Daoy (cell line): ENCODE results near the gene USP28. TPM values are rescaled to one million over a fixed set of nuclear protein-coding genes. Genes with fewer than 3 reads are reported as not detected.
A peak's percentile ranks its signal among the peaks of the same experiment; 100 is the strongest.
"Not testable (repeated sequence)": the region's sequence is repeated elsewhere in the genome, so short reads cannot be mapped to it uniquely, and the experiment has no call there.

Experiments used
- DNase-seq: peaks from one replicate; pipeline ENCODE4 v3.0.0-alpha.2; 2015; ENCODE audit warnings: low read depth
- total RNA-seq: library from RNA; depleted of rRNA; stranded (reverse); fragments of >200 nt; shearing (Covaris generic); gene quantifications from 2 replicates; pipeline ENCODE4 v1.2.3, GENCODE V29; 2014

Gene USP28
- total RNA-seq, 1 experiment from 2014 or later = 29.7 TPM

DNA sequence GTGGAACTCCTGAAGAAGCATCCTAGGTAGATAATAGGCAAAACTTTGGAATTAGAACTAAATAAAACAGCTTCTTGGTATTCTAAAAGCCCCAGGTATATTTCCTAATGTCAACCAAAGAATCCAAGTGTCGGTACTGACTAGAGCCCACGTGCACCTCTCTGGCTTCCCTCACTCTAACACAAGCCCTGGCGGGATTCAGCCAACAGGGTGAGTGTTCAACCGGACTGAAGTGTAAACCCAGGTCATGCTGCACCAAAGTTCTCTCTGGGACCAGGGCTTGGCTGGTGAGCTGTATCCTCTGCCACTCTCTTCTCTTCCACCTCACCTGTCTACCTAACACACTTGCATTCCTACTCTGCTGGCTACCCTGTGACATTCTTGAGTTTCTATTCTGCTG is 40.1 kb downstream of the USP28 start:
- no peak for DNase-seq

DNA sequence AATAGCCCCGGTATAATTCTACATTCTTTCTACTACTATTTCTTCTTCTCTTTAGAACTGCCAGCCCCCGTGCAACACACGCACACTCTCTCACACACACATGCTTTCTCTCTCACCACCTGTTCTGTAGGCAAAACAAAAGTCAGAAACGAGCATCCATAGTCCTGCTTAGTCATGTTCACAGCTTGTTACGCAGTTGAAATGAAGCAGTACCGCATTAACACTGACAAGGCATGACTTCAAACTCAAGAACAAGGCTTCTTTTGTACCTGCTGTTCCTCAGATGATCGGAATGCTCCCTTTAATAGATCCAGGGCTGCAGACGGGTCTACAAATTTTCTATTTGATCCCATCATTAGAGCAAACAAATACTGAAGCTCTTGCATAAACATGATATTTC is 42.2 kb downstream of the USP28 start:
- DNase-seq = no peak

DNA sequence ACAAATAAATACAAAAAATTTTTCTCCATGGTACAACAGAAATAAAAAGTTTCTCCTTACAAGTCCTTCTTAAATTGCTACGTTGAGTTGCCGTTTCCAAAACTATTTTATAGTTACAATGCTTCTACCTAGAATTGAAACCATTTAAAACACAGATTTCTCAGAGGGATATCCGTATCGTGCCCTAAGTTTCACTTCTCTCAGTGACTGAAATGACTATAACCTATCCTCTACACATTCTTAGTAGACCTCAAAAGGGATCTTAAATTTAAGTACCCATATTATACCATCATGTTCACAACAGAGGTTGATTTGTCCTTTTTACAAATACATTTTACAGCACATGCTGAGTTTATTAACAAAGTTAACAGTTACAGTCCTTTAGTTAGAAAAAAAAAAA is 44.1 kb downstream of the USP28 start:
- DNase-seq = no peak

DNA sequence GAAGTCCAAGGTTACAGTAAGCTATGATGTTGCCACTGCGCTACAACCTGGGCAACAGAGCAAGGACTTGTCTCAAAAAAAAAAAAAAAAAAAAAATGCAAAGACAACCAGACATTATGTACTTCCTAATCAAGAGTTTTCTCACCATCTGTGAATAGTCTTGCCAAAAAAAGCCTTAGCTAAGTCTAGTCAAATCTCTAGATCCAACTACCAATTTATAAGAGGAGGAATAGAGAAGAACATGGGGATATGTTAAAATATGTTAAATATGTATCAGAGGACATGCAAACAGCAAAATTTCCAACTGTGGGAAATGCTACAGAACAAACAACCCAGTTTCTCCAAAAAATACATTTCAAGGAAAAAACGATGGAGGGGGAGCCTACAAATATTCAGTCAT is 45.6 kb downstream of the USP28 start:
- DNase-seq = no peak

DNA sequence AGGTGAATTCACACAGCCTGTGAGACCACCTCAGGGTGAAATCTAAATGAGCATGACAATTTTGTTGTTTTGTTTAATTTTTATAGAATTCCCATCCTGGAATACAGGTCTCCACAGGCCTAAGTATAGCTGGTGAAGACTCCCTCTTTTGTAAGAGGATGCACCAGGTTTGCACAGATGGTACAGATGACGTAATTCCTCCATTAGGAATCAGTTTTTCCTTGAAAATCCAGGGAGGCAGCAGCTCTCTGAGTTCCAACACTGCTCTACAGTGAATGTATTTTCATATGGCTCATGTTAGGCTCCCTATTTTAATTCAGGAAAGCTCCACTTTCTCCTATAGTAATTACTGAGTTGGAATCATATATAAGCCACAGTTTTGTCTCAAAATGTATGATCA is 47.2 kb downstream of the USP28 start:
- no peak for DNase-seq

DNA sequence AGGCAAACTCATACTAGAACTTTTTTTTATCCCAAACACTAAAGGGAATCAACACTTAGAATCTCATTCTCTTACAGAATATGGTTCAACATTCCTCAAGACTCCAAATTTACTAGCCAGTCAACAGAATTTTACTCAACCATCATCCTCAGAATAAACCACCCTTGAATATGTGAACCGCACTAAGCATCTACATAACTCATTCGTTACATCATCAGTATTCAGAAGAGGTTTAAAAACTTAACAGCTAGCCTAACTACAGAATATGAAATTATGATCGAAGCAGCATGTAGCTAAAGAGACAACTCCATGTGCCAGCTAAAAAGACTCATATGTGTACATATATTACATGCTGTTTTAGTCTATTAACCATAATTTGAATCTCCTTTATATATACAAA is 47.9 kb downstream of the USP28 start:
- DNase-seq = no peak

DNA sequence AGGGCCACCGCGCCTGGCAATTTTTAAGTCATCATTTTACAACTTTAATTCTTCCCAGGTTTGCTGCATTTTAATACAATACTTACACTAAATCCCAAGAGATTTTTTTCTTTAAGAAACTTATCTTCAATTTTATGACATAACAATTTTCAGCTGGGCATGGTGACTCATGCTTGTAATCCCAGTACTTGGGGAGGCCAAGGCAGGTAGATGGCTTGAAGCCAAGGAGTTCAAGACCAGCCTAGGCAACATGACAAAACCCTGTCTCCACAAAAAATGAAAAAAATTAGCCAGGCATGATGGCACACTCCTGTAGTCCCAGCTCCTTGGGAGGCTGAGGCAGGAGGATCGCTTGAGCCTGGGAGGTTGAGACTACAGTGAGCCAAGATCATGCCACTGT is 56.9 kb downstream of the USP28 start:
- no peak for DNase-seq

DNA sequence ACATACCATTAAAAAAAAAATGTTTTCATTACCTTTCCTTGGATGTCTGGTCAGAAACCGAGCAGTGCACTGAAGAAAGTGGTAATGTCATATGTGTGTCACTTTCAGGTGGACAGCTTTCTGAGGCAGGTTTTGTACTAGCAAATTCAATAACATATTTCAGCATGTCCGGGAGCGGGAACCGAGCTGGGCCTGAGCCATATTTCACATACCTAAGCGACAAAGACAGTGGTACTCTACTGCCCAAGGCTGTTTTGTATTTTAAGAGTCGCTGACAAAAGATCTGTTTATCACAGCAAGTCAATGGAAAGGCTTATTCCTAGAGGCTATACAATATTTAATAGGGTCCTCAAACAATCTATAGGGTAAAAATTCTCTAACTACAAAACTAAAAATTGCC is 57.7 kb downstream of the USP28 start:
- no peak for DNase-seq

DNA sequence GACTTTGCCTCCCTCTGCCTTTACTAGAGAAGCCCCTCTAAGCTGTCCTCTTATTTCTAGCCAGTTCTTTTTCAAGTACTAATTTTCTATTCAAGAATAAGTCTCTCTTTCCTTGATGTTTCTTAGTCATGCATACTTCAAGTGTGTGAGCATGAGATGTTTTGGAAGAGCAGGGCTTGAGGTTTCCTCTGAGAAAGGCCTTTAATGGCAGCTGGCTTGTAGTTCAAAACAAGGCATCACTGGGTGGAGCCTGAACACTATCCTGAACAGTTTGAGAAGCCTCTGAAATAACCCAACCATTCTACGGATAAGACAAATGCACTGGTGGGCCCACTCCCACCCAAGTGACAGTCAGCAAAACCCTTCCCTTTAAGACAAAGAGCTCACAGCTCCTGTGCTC is 58.2 kb downstream of the USP28 start:
- no peak for DNase-seq

DNA sequence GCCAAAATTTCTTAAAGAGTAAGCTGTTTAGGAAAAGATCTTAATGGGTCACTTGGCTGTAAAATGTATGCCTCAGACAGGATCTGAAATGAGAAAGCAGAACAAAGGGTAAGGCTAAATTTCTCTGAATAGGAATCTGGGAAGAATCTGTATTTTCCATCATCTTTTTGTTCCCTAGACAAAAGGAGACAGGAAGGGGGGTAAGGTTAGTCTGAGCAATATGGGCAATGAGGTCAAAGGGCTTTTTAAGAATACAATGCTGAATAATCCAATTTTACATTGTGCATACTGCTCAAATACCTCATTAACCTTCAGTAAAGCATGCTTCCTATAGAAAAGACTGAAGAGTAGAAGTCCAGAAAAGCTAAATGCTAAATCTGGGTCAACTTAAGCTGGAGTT is 61.2 kb downstream of the USP28 start:
- no peak for DNase-seq

DNA sequence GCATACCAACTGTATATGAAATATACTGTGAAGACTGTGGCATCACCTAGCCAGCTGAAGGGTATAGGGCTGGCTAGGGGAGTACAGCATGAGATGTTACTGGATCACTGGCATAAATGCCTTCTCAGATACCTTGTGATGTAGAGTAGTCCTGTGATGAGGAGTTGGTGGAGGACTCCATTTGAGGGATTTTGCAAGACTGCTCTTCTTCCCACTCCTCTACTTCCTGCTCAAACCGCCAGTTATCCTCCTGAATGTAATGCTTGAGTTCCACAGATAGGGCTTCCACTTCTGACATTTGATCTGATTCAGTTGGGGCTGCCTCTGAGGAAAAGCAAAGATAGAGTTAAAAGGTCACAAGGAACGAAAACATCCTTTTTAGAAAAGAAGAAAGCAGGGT is 66.4 kb downstream of the USP28 start:
- no peak for DNase-seq

DNA sequence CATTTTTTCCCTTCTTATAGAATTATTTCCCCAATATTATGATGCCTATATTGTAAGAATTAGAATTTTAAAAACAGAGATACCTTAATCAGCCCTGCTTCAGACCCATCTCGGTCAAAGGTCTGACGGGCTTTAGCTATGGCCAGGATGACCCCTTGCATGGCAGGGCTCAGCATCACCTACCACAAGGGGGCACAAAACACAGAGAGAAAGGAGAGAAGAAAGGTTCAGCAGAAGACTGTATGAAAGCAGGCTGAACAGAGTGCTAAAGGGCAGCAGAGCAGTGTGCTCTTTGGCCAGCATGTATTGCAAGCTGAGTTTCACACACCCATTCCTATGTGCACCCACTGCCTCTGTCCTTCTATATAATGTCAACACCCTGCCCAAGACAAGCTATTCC is 69.0 kb downstream of the USP28 start:
- DNase-seq = peak; percentile 23

DNA sequence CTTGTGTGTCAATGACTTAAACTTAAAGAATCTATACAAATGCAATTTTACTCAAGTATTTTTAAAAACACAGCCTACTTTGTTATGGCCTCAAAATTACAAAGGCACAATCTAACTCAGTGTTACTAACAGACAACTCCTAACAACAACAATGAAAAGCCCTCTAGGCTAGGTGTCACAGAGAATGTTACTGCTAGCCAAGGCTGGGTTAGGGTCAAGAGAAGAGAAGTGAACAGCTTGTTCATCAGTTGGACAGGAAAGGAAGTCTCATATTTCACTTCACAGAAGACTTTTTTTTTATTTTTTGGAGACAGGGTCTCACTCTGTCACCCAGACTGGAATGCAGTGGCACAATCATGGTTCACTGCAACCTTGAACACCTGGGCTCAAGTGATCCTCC is 69.7 kb downstream of the USP28 start:
- DNase-seq = no peak

DNA sequence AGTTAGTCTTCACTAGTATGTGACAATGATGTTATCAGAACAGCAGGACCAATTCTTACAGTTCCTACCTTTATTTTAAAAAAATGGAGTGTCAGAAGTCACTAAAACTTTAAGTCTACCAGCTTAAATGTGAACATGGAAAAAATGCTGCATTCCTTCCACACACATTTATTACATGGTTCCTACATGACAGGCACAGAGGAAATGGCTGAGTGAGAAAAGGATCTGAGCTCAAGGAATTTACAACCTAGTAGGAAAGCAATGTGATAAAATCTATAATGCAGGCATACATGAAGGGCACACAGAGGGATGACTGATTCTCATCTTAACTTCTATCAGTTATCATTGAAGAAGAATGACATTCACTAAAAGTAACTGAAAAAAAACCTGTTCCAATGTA is 72.8 kb downstream of the USP28 start:
- no peak for DNase-seq

DNA sequence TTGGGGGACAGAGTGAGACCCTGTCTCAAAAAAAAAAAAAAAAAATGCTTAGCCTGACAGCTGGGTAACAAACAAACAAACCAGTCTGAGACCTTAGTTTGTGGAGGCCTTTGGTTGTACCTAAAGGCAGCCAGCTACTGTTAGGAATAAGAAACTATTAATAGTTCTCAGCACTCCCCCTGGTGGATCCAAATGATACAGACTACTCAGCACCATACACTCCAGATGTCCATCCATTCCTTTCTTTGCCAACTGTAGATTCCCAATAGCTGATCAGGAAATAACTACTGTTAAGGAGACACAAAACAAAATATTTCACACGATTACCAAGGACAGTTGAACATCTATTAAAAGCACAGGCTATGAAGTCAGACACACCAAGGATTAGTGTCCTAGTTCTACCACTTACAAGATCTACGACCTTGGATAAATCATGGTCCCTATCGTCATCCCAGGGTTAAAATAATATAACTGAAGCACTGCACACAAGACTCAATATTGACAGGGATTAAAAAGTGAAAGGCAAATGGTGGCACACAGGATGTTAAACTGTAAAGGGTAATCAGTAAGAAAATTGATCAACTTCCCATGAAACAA is 78.6 kb downstream of the USP28 start:
- peak; percentile 22 for DNase-seq

DNA sequence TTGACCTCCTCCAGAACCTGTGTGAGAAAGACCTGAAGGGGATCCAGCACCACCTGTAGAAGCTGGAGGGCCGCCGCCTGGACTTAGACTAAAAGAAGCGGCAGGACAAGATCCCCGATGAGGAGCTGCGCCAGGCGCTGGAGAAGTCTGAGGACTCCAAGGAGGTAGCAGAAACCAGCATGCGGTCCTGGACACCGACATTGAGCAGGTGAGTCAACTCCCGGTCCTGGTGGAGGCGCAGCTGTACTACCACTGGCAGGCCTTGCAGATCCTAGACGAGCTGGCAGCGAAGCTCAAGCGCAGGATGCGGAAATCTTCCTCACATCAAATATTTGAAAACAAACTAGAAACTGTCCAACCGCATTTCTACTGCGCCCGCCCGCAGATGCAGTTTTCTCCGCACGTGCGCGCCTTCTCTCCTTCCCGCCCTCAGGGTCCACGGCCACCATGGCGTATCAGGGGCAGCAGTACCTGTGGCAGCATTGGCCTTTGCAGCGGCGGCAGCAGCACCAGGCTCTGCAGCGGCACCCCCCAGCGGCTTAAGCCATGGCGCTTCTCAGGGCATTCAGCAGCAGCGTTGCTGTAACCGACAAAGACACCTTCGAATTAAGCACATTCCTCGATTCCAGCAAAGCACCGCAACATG is 85.6 kb downstream of the USP28 start:
- DNase-seq = no peak

DNA sequence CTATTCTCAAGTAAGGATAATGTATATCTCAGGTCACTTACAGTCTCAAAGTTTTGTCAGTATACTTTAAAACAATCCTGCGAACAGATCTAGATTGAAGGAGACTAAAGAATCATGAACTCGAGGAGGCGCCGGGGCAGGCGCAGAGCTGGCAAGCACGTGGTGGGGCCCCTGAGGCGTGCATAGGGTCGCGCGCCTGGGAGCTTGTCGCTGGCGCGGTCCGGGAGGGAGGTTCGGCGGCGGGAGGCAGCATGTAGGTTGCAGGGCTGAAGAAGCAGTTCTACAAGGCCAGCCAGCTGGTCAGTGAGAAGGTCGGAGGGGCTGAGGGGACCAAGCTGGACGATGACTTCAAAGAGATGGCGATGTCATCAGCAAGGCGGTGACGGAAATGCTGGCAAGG is 86.4 kb downstream of the USP28 start:
- DNase-seq = not testable (repeated sequence)

DNA sequence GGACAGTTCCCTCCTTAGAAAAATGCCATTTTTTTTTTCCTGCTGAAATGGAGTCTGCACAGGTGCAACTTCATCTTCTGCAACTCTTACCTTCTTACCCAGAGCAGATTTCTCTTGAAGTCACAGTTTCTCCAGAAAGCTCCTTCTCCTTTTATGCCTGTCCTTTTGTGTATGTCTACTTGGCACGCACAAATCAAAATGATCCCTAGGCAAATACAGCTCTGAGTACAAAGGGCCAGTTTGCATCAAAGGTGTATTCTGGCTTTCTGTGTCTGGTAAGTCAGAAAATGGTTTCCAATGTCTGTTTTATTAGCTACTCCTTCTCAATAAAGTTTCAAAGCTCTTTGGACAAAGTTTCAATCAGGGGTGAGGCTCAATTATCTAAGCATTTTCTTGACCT is 93.2 kb downstream of the USP28 start:
- no peak for DNase-seq

DNA sequence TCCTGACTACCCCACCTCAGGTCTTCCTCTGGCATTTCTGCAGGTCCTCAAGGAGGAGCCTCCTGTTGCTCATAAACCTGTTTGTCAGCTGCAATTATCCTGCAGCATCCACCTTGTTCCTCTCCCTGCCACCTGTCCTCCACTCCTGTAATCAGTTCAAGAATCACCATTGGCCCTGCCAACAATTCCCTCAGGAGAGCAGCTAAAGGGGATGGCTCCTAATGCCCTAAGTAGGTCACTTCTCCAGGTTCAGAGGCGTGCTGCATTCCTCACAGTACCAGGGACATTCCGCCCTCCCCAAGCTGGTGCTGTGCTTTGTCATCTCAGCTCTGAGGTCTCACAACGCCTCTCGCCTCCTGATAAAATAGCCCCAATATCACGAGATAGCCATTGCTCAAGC is 93.7 kb downstream of the USP28 start:
- DNase-seq = no peak

DNA sequence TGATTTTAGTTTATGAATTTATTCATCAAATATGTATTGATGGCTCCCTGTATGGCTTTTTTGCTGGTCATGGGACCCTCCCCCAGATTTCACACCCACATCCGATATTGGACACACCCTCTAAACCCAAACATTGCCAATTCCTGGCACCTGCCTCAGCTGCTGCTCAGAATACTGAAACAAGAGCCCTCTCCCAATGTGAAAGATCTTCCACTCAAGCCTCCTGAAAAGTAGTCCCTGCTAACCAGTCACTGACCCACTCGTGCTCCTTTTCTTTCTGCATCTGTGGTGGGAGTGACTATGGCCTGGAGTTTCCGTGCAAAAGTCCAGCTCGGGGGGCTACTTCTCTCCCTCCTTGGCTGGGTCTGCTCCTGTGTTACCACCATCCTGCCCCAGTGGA is 95.9 kb downstream of the USP28 start, which contains the start of gene CLDN25:
Gene CLDN25, plus strand, starts transcription at position 301 of the 400 bp plus-strand sequence. Its CDS starts 0 bp downstream, at position 301.
- no peak for DNase-seq

DNA sequence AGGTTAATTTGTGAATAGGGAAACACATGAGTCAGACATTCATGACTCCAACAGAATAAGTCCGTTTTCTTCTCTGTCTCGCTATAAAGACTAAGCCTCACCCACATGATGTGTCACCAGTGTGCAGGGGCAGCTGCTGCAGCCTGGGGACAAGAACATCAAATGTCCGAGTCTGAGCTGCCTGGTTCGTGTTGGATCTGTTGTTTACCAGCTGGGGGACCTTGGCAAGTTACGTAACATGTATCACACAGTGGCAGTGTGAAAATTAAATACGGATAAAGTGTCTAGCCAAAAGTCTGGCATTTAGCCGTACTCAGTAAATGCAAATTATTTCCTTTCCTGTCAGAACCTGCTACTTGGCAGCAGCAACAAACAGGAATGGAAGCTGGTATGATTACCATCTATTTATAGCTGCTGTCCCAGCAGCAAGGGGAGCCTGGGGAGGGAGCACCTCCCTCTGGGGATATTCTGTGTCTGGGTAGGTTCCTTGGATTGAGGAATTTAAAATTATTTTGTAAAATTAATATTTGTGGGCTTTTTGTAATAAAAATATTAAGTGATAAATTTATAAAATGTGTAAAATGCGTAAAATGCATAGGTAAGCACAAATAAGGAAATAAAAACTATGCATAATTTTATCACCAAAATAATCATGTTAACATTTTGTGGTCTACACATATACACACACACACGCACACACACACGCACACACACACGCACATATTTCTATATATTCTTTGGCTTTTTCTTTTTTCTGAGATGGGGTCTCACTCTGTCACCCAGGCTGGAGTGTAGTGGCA is 97.1 kb downstream of the USP28 start:
- DNase-seq = peak; percentile 39

DNA sequence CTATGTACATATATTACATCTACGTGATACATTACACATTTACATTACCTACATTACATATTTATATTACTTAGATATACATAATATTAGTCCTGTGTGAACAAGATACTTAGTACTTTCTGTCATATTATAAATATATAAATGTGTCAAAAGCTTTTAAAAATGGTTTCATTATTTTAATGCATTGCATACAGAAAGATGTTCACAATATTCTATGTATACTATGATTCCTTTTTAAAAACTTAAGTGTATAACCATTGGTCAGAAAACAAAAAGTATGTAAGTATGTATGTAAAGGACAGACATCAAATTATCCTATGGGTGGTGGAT is 101.2 kb downstream of the USP28 start:
- DNase-seq = no peak
